ENCODE results near the gene LACRT.
"Not testable (repeated sequence)": the region's sequence is repeated elsewhere in the genome, so short reads cannot be mapped to it uniquely, and the experiment has no call there.

LACRT gene

DNA sequence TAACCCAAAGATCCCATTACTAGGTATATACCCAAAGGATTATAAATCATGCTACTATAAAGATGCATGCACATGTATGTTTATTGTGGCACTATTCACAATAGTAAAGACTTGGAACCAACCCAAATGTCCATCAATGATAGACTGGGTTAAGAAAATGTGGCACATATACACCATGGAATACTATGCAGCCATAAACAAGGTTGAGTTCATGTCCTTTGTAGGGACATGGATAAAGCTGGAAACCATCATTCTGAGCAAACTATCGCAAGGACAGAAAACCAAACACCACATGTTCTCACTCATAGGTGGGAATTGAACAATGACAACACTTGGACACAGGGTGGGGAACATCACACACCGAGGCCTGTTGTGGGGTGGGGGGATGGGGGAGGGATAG, 4.4 kb upstream of the LACRT start:
- not testable (repeated sequence) for H3K4me1 ChIP-seq (ENCODE audit: insufficient read depth, low read length); H3K4me3 ChIP-seq (ENCODE audit: low read length); H3K9me3 ChIP-seq (ENCODE audit: insufficient read depth, low read depth, low read length); H3K27me3 ChIP-seq (ENCODE audit: insufficient read depth, low read length); H3K36me3 ChIP-seq (ENCODE audit: insufficient read depth, low read length); H3K9ac ChIP-seq (ENCODE audit: low read depth, low read length); H3K27ac ChIP-seq (ENCODE audit: low read depth, low read length)
- 100% methylated on average over 1 of the region's 2 CpGs for WGBS

DNA sequence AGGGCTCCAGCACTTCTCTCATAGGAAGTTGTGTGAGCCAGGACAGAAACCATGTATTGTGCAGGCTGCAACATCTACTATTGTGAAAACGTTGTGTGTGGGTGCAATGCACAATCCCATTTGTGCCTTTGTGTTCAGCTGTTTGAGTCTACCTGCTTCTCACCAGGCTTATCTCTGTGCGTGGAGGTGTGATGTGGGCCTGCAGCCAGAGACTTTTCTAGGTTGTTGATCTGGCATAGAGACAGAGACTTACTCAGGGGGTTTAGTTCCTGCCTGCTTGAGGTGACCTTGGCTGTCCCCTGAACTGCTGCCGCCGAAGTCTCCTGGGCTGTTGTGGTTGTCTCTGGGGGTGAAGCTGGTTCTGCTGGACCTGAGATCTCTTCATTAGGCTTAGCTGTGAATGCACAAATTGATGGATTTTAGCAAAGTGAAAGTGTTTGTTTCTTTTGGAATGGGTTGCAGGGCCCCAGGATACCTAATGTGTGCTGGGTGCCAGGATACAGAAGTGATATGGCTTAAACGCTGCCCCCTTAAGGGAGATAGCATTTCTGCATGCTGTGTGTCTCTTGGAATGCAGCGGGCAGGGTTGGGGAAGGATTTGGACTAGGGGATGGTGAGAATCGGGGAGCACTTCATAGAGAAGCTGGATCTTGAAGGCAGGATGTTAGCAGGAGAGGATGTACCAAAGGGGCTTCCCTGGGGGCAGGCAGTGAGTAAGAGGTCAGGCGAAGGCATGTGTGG, 2.5 kb downstream of the LACRT start:
- 81% methylated on average over 8 of the region's 8 CpGs for WGBS
- no peak overlapping the region for H3K9ac ChIP-seq (ENCODE audit: low read depth, low read length)
- no peak overlapping the region for H3K27ac ChIP-seq (ENCODE audit: low read depth, low read length)
- peaks cover 19% of the 10 kb centered on the region for H3K9me3 ChIP-seq (ENCODE audit: insufficient read depth, low read depth, low read length)
- H3K4me3 ChIP-seq (ENCODE audit: low read length), result no peak overlapping the region
- H3K36me3 ChIP-seq (ENCODE audit: insufficient read depth, low read length), result no peaks in the 10 kb centered on the region
- H3K4me1 ChIP-seq (ENCODE audit: insufficient read depth, low read length), result no peaks in the 10 kb centered on the region
- no peaks in the 10 kb centered on the region for H3K27me3 ChIP-seq (ENCODE audit: insufficient read depth, low read length)

DNA sequence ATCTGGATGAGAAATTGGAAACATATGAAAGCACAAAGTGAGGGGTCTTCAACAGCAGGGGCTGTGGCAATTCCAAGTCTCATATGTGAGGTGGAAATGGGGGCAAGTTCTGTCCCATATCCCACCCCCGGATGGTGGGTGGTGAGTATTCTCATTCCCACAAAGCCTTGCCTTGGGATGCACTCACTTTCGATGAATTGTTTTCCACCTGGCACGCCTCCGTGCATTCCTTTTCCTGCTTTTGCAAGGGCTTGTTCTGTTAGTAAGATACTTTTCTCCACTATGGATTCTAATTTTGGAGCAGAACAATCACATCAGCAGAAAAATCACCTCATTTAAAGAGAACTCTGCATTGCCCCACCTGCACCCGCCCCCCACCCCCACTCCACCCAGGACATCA, 3.1 kb downstream of the LACRT start:
- H3K9ac ChIP-seq (ENCODE audit: low read depth, low read length), result no peak overlapping the region
- no peaks in the 10 kb centered on the region for H3K36me3 ChIP-seq (ENCODE audit: insufficient read depth, low read length)
- no peak overlapping the region for H3K27ac ChIP-seq (ENCODE audit: low read depth, low read length)
- H3K4me3 ChIP-seq (ENCODE audit: low read length), result no peak overlapping the region
- H3K27me3 ChIP-seq (ENCODE audit: insufficient read depth, low read length), result no peaks in the 10 kb centered on the region
- H3K4me1 ChIP-seq (ENCODE audit: insufficient read depth, low read length), result no peaks in the 10 kb centered on the region
- 96% methylated on average over 4 of the region's 5 CpGs for WGBS
- H3K9me3 ChIP-seq (ENCODE audit: insufficient read depth, low read depth, low read length), result peaks cover 23% of the 10 kb centered on the region

DNA sequence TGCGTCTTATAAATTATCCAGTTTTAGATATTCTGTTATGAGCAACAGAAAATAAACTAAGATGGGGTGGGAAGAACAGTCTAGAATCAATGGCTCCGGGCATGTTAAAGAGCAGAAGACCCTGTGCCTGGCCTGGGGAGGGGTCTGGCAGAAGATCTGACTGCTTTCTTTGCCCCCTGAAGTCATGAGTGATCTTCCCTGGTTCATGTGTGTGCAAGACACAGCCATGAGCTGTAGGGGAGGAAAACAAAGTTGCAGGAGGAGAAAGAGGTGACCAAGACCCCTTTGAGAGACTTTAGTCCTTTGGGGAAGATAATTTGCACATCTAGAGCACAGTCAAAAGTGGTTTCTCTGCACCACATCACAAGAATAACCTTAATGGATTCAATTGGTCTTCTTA, 4.8 kb downstream of the LACRT start:
- Histone ChIP-seq H3K27me3 (ENCODE audit: insufficient read depth, low read length) (no peaks in the 10 kb centered on the region), H3K27ac (ENCODE audit: low read depth, low read length) (no peak overlapping the region), H3K9me3 (ENCODE audit: insufficient read depth, low read depth, low read length) (peaks cover 23% of the 10 kb centered on the region), H3K4me1 (ENCODE audit: insufficient read depth, low read length) (no peaks in the 10 kb centered on the region), H3K36me3 (ENCODE audit: insufficient read depth, low read length) (no peaks in the 10 kb centered on the region), H3K4me3 (ENCODE audit: low read length) (no peak overlapping the region), H3K9ac (ENCODE audit: low read depth, low read length) (no peak overlapping the region)
- 98% methylated on average over 2 of the region's 2 CpGs for WGBS

DNA sequence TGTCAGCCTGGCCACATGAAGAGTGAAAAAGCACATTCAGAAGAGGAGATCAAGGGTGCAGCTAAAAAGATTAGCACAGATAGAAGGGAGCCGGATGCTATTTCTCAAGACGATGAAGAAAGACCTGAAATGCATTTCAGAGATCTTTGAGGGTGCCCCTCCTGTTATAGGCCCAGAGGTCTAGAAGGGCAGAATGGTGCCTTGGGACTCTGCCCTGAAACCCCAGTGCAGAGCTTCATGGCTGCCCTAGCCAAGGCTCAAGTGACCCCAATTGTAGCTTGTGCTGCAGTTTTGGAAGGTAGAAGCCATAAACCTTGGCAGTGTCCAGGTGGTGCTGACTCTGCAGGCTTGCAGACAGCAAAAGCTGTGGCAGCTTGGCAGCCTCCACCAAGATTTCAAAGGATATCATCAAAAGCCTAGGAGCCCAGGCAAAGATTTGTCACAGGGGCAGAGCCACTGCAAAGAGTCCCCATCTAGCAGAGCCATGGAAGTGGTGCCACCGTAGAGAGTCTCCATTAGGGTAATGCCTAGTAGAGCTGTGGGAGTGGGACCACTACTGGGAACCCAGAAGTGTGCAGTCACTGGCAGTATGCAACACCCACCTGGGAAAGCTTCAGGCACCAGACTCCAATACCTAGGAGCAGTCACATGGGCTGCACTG, 6.4 kb downstream of the LACRT start:
- 90% methylated on average over 3 of the region's 3 CpGs for WGBS

DNA sequence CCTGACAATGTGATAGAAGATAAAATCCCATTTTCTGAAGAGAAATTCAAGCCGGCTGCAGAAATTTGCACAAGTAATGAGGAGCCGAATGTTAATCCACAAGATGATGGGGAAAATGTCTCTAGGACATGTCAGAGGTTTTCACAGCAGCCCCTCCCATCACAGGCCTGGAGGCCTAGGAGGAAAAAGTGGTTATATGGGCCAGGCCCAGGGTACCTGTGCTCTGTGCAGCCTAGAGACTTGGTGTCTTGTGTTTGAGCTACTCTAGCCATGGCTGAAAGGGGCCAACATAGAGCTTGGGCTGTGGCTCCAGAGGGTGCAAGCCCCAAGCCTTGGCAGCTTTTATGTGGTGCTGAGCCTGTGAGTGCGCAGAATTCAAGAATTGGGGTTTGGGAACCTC, 7.4 kb downstream of the LACRT start:
- Histone ChIP-seq H3K9me3 (ENCODE audit: insufficient read depth, low read depth, low read length) (peaks cover 23% of the 10 kb centered on the region), H3K9ac (ENCODE audit: low read depth, low read length) (no peak overlapping the region), H3K4me1 (ENCODE audit: insufficient read depth, low read length) (no peaks in the 10 kb centered on the region), H3K4me3 (ENCODE audit: low read length) (no peak overlapping the region), H3K27ac (ENCODE audit: low read depth, low read length) (no peak overlapping the region), H3K27me3 (ENCODE audit: insufficient read depth, low read length) (no peaks in the 10 kb centered on the region), H3K36me3 (ENCODE audit: insufficient read depth, low read length) (no peaks in the 10 kb centered on the region)
- WGBS, result 94% methylated on average over 3 of the region's 3 CpGs

More for the DNA sequence above, 6.4 kb downstream of the LACRT start:
- Histone ChIP-seq H3K36me3 (ENCODE audit: insufficient read depth, low read length) (no peaks in the 10 kb centered on the region), H3K4me1 (ENCODE audit: insufficient read depth, low read length) (no peaks in the 10 kb centered on the region), H3K4me3 (ENCODE audit: low read length) (no peak overlapping the region), H3K9ac (ENCODE audit: low read depth, low read length) (no peak overlapping the region), H3K27ac (ENCODE audit: low read depth, low read length) (no peak overlapping the region), H3K27me3 (ENCODE audit: insufficient read depth, low read length) (no peaks in the 10 kb centered on the region), H3K9me3 (ENCODE audit: insufficient read depth, low read depth, low read length) (peaks cover 23% of the 10 kb centered on the region)

DNA sequence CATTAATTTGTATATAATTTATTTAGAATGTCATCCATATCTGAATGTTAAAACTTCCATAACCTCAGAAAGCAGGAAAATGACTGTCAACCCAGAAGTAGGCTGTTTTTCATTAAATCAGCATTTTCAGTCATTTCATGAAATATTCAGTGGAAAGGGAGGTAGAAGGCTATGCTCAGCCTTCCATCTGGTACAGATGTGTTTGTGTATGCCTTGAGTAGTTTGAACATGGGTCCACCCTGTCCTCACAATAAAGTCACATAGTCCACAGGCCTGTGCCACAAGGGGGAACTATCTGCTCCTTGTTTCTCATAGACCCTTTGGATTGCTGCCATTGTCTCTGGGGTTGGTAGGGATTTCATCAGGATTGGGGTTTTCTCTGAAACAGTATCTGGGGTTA, 9.1 kb downstream of the LACRT start:
- Histone ChIP-seq H3K4me1 (ENCODE audit: insufficient read depth, low read length) (no peaks in the 10 kb centered on the region), H3K9ac (ENCODE audit: low read depth, low read length) (no peak overlapping the region), H3K27me3 (ENCODE audit: insufficient read depth, low read length) (no peaks in the 10 kb centered on the region), H3K4me3 (ENCODE audit: low read length) (no peak overlapping the region), H3K27ac (ENCODE audit: low read depth, low read length) (no peak overlapping the region), H3K36me3 (ENCODE audit: insufficient read depth, low read length) (no peaks in the 10 kb centered on the region), H3K9me3 (ENCODE audit: insufficient read depth, low read depth, low read length) (peaks cover 23% of the 10 kb centered on the region)

DNA sequence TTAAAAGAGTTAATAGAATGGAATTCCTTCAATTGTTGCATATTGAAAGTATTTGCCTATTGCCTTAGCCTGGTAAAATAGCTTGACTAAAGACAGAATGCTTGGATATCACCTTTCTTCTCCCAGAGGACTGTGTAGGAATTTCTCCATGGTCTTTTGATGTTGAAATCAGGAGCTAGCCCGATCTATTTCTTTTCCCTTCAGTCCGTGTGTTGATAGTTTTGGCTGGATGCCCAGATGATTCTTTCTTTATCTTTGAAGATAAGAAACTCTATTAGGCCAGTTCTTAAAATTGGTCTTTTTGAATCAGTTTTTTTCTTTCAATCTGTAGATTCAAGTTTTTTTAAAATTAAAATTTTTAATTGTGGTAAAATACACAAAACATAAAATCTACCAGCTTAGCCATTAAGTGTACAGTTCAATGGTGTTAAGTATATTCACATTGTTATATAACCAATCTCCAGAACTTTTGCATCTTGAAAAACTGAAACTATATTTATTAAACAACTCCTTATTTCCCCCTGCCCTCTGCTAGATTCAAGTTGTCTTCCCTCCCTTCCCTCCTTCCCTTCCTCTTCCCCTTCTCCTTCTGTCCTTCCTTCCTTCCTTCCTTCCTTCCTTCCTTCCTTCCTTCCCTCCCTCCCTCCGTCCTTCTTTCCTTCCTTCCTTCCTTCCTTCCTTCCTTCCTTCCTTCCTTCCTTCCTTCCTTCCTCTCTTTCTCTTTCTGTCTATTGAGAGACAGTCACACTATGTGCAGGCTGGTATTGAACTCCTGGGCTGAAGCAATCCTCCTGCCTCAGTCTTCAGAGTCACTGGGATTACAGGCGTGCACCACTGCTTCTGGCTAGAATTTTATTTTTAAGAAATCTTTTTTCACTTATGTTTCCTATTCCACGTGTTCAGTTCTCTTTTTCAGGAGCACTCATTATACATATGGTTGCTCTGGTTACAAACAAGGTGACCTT, 10.1 kb downstream of the LACRT start:
- peaks cover 23% of the 10 kb centered on the region for H3K9me3 ChIP-seq (ENCODE audit: insufficient read depth, low read depth, low read length)
- H3K9ac ChIP-seq (ENCODE audit: low read depth, low read length), result no peak overlapping the region
- H3K27ac ChIP-seq (ENCODE audit: low read depth, low read length), result no peak overlapping the region
- 82% methylated on average over 5 of the region's 5 CpGs for WGBS
- H3K36me3 ChIP-seq (ENCODE audit: insufficient read depth, low read length), result no peaks in the 10 kb centered on the region
- no peaks in the 10 kb centered on the region for H3K27me3 ChIP-seq (ENCODE audit: insufficient read depth, low read length)
- no peak overlapping the region for H3K4me3 ChIP-seq (ENCODE audit: low read length)
- H3K4me1 ChIP-seq (ENCODE audit: insufficient read depth, low read length), result no peaks in the 10 kb centered on the region

DNA sequence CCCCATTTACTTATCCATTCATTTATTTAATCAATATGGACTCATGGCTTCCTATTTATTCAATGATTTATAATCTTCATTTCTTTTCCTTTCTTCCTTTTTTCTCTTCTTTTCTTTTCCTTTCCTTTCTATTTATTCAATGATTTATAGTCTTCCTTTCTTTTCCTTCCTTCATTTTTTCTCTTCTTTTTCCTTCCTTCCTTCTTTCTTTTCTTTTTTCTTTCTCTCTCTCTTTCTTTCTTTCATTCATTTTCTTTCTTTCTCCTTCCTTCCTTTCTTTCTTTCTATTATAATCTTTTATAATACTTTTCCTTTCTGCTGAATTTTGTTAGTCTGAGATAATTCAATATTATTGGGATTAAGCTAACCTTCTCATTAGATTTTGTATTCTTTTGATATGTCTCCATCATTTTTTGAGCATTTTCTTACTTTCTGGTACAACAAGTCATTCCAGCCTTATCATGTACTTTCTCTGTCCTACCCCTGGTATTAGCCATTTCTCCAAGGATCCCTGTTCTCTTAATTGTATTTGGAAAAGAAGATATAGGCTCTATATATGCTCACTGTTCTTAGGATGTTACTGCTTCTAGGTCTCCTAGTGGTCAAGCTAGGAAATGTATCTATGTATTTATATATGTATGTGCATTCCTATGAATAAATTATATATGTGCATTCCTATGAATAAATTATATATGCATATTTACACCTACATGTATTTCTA, 12.1 kb downstream of the LACRT start:
- Histone ChIP-seq H3K4me1 (ENCODE audit: insufficient read depth, low read length) (no peaks in the 10 kb centered on the region), H3K9me3 (ENCODE audit: insufficient read depth, low read depth, low read length) (peaks cover 8% of the 10 kb centered on the region), H3K27me3 (ENCODE audit: insufficient read depth, low read length) (no peaks in the 10 kb centered on the region), H3K9ac (ENCODE audit: low read depth, low read length) (no peak overlapping the region), H3K4me3 (ENCODE audit: low read length) (no peak overlapping the region), H3K27ac (ENCODE audit: low read depth, low read length) (no peak overlapping the region), H3K36me3 (ENCODE audit: insufficient read depth, low read length) (no peaks in the 10 kb centered on the region)

DNA sequence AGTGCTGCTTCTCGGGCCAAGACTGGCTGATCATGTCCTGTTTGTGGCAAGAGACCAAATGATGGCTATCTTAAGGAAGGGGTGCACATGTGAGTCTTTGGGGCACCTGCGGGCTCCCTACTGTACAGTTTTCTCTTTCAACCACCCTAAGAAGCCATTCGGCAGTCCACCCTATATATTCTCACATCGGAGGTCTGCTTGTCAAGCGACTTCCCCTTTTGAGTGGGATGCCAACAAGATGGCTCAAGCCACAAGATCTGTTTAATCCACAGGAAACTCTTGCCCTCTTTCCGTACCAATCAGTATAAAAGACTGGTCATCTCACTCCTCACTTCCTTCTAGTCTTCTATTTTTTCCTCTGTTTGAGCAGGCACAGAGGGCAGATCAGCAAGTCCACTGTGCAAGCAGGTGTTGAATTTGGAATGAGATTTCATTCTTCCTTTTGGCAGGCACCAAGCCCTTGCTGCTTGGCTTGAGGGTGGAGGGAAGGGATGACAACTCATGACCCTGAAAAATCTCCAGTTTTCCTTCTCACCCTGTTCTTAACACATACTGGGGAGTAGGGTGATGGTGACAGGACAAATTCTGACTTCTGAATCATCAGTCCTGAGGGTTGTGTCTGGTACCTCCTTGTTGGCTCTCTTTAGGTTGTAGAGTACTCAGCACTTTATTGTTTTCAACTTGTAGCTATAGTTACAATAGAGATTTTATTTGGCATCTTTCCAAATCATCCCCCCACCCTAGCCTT, 17.6 kb downstream of the LACRT start:
- no peaks in the 10 kb centered on the region for H3K4me1 ChIP-seq (ENCODE audit: insufficient read depth, low read length)
- H3K4me3 ChIP-seq (ENCODE audit: low read length), result no peak overlapping the region
- H3K9ac ChIP-seq (ENCODE audit: low read depth, low read length), result no peak overlapping the region
- H3K27me3 ChIP-seq (ENCODE audit: insufficient read depth, low read length), result peaks cover 35% of the 10 kb centered on the region
- no peaks in the 10 kb centered on the region for H3K36me3 ChIP-seq (ENCODE audit: insufficient read depth, low read length)
- no peaks in the 10 kb centered on the region for H3K9me3 ChIP-seq (ENCODE audit: insufficient read depth, low read depth, low read length)
- WGBS, result 92% methylated on average over 6 of the region's 6 CpGs
- no peak overlapping the region for H3K27ac ChIP-seq (ENCODE audit: low read depth, low read length)
